ENCODE measurements around the gene HSD17B1.

Gene HSD17B1

GRCh38 chr17:42577532-42578281 lies 25.0 kb downstream of the HSD17B1 start, which contains the start of gene PSMC3IP:
PSMC3IP (minus strand) TSS chr17:42577729; CDS start chr17:42577686, 43 bp downstream.
- TF ChIP-seq SIN3A (IDR thresholded peaks at IDR 0.05; ENCODE audit: borderline replicate concordance, insufficient read depth, low read length) = peak; percentile 68; the same call in 1 of the 2 replicates
- peak; percentile 72; the same call in 1 of the 2 replicates for TF ChIP-seq POLR2AphosphoS5 (IDR thresholded peaks at IDR 0.05; ENCODE audit: low read depth, low read length)
- TF ChIP-seq TAF1 (IDR thresholded peaks at IDR 0.05; ENCODE audit: borderline replicate concordance, insufficient read depth, low read length) = peak; percentile 77
- TF ChIP-seq FOXP2 (optimal IDR thresholded peaks at IDR 0.05; ENCODE audit: borderline replicate concordance, extremely low read depth, extremely low read length, insufficient read depth) = peak; percentile 20
- no peak for TF ChIP-seq REST (IDR thresholded peaks at IDR 0.05; ENCODE audit: insufficient read depth in 1 of 2, low read depth in 2 of 2, low read length in 2 of 2)

- TF ChIP-seq SIN3A (IDR thresholded peaks at IDR 0.05; ENCODE audit: borderline replicate concordance, insufficient read depth, low read length) = no peak
- TF ChIP-seq POLR2AphosphoS5 (IDR thresholded peaks at IDR 0.05; ENCODE audit: low read depth, low read length) = no peak
- no peak for TF ChIP-seq REST (IDR thresholded peaks at IDR 0.05; ENCODE audit: insufficient read depth in 1 of 2, low read depth in 2 of 2, low read length in 2 of 2)
- TF ChIP-seq FOXP2 (optimal IDR thresholded peaks at IDR 0.05; ENCODE audit: borderline replicate concordance, extremely low read depth, extremely low read length, insufficient read depth) = no peak
- no peak for TF ChIP-seq TAF1 (IDR thresholded peaks at IDR 0.05; ENCODE audit: borderline replicate concordance, insufficient read depth, low read length)
Observed at GRCh38 chr17:42578282-42578869, 25.7 kb downstream of the HSD17B1 start.

GRCh38 chr17:42579794-42580551 lies 27.2 kb downstream of the HSD17B1 start:
- no peak for TF ChIP-seq FOXP2 (optimal IDR thresholded peaks at IDR 0.05; ENCODE audit: borderline replicate concordance, extremely low read depth, extremely low read length, insufficient read depth)

GRCh38 chr17:42581744-42582270 lies 29.1 kb downstream of the HSD17B1 start:
- no peak for TF ChIP-seq FOXP2 (optimal IDR thresholded peaks at IDR 0.05; ENCODE audit: borderline replicate concordance, extremely low read depth, extremely low read length, insufficient read depth)
- TF ChIP-seq TAF1 (IDR thresholded peaks at IDR 0.05; ENCODE audit: borderline replicate concordance, insufficient read depth, low read length) = no peak

GRCh38 chr17:42584880-42585279 lies 32.2 kb downstream of the HSD17B1 start:
- TF ChIP-seq FOXP2 (optimal IDR thresholded peaks at IDR 0.05; ENCODE audit: borderline replicate concordance, extremely low read depth, extremely low read length, insufficient read depth) (no peak), POLR2AphosphoS5 (IDR thresholded peaks at IDR 0.05; ENCODE audit: low read depth, low read length) (no peak), TAF1 (IDR thresholded peaks at IDR 0.05; ENCODE audit: borderline replicate concordance, insufficient read depth, low read length) (no peak), REST (IDR thresholded peaks at IDR 0.05; ENCODE audit: insufficient read depth in 1 of 2, low read depth in 2 of 2, low read length in 2 of 2) (no peak), SIN3A (IDR thresholded peaks at IDR 0.05; ENCODE audit: borderline replicate concordance, insufficient read depth, low read length) (no peak)

Data from PFSK-1 (cell line).